ENCODE results near the gene C2CD5.

C2CD5 gene

DNA sequence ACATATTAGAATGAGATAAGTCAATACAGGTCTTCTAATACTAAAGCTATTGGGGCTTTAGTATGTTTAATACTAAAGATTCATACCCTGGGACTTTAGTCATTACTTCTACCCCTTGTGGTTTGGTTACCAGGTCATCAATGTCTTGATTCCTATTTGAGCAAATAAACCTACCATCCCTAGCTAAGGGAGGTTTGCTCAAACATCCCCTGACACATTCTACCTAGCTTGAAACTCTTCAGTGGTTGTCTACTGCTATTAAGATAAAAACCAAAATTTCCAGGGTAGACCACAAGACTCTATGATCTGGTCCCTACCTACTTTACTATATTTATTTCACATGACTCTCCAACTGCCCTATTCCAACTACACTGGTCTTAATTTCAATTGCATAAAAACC is 7.3 kb upstream of the C2CD5 start:
- ChIA-PET POLR2A (no interaction called here), CTCF (interaction anchor here (1.3 kb wide), 1 partner anchor 8 kb away, joined by 3 read pairs; no protein-coding TSS in a partner anchor)
- no peak overlapping the region for H3K4me3 ChIP-seq (ENCODE audit: low read depth, low read length)
- TF ChIP-seq, protein P1, sequence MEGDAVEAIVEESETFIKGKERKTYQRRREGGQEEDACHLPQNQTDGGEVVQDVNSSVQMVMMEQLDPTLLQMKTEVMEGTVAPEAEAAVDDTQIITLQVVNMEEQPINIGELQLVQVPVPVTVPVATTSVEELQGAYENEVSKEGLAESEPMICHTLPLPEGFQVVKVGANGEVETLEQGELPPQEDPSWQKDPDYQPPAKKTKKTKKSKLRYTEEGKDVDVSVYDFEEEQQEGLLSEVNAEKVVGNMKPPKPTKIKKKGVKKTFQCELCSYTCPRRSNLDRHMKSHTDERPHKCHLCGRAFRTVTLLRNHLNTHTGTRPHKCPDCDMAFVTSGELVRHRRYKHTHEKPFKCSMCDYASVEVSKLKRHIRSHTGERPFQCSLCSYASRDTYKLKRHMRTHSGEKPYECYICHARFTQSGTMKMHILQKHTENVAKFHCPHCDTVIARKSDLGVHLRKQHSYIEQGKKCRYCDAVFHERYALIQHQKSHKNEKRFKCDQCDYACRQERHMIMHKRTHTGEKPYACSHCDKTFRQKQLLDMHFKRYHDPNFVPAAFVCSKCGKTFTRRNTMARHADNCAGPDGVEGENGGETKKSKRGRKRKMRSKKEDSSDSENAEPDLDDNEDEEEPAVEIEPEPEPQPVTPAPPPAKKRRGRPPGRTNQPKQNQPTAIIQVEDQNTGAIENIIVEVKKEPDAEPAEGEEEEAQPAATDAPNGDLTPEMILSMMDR (IDR thresholded peaks at IDR 0.05; ENCODE audit: insufficient read depth, low read length, missing control alignments): no peak
- no peak for DNase-seq (ENCODE audit: low read depth, low spot score)

DNA sequence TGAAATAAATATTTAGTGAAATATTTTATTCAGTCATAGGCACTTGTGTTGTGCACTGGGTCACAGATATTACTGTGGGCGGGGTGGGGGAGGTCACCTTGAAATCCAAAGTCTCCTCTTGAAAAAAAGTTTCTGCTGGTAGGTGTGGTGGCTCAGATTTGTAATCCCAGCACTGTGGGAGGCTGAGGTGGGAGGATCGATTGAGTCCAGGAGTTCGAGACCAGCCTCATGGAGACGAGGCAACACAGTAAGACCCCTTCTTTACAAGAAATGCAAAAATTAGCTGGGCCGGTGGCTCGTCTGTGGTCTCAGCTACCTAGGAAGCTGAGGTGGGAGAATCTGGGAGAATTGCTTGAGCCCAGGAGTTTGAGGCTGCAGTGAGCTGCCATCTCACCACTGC is 913 bp upstream of the C2CD5 start:
- no peak for DNase-seq (ENCODE audit: low read depth, low spot score)
- no peak overlapping the region for H3K4me3 ChIP-seq (ENCODE audit: low read depth, low read length)
- ChIA-PET POLR2A (interaction anchor here (1.7 kb wide), 1 partner anchor 79 kb away, joined by 11 read pairs; the partner anchor contains the start of gene ETNK1), CTCF (interaction anchor here (1.0 to 2.3 kb wide), 4 partner anchors 14 to 26 kb away, joined by 3 to 21 read pairs (median 4); no protein-coding TSS in a partner anchor)
- TF ChIP-seq, protein P1 (IDR thresholded peaks at IDR 0.05; ENCODE audit: insufficient read depth, low read length, missing control alignments): no peak

DNA sequence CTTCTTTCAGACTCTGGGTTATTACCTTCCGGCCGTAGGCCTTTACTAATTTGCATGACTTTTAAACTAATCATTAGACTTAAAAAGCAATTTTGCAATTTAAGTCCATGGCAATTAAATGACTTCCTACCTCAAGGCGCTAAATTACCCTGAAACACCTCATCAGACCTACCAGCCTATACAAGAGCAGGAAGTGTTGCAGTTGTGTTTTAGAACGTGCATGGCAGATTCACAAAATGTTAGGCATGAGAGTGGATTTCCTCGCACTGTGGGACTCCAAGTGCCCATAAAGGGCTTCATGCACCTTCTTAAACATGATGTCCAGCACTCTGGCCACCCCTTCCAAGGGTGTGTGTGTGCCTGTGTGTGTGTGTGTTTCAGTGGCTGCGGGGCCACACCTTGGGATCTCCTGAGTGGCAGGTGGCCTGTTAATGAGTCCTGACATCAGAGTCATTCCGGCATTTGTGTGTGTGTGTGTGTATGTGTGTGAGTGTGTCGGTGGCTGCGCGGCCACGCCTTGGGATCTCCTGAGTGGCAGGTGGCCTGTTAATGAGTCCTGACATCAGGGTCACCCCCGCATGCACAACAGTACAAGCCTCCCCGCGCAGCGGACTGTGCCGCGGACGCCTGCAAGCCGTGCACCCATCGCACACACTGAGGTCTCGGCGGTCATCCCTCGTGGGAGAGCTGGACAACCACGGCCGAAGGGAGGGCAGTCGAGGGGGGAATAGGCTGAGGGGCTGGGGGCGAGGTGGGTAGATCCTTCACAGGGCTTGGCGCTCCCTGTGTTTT is 900 bp downstream of the C2CD5 start:
- DNase-seq (ENCODE audit: low read depth, low spot score): no peak
- TF ChIP-seq, protein P1 (IDR thresholded peaks at IDR 0.05; ENCODE audit: insufficient read depth, low read length, missing control alignments): no peak
- ChIA-PET POLR2A (interaction anchor here (1.0 to 1.7 kb wide), 2 partner anchors 81 to 82 kb away, joined by 3 to 11 read pairs; partner anchors contain the start of gene ETNK1), CTCF (interaction anchor here (0.7 to 2.8 kb wide), 5 partner anchors 12 to 84 kb away, joined by 3 to 21 read pairs (median 4); no protein-coding TSS in a partner anchor)
- peak overlapping the region; percentile 92 for H3K4me3 ChIP-seq (ENCODE audit: low read depth, low read length)

DNA sequence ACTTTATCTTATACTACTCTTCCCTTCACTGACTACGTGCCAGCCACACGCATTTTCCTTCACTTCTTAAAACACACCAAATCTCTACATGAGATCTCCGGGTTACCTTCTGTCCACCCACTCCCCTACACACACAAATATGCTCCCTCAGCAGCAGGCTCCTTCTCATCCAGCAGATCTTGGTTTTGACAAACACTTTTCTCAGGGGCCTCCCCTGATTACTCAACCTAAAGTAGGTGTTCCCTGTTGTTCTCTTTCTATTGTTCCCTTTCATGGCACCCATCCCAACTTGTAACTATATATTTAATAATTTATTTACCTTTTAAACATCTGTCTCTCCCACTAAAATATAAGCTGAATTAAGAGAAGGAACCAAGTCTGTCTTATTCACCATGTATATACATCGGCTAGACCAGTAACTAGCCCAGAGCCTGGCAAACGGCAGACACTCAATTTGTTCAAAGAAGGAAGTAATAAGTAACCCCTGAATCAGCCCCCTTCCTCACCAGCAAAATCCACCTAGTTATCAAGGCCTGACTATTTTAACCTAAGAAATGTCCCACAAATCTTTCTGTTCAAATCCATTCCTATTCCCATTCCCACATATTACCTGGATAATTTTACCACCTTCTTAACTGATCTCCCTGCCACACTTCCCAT is 2.7 kb downstream of the C2CD5 start:
- no peak for DNase-seq (ENCODE audit: low read depth, low spot score)
- ChIA-PET POLR2A (no interaction called here), CTCF (interaction anchor here (1.2 to 2.8 kb wide), 2 partner anchors 11 to 12 kb away, joined by 4 to 14 read pairs; no protein-coding TSS in a partner anchor)
- TF ChIP-seq, protein P1 (IDR thresholded peaks at IDR 0.05; ENCODE audit: insufficient read depth, low read length, missing control alignments): no peak
- no peak overlapping the region for H3K4me3 ChIP-seq (ENCODE audit: low read depth, low read length)

DNA sequence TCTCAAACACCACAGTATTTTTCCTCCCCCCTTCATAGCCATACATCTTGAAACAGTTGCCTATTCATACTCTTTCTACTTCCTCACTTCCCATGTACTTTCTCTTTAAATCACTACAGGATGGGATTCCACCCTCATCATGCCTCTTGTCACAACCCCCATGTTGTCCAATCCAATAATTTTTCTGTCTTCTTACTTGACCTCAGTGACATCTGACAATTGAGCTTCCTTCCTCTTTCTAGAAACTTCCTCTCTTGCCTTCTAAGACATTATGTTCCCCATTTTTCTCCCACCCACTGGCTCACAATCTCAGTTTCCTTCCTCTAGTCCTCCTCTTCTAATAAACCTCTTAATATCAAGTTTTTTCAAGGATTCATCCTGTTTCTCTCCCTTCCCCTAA is 5.3 kb downstream of the C2CD5 start:
- TF ChIP-seq, protein P1 (IDR thresholded peaks at IDR 0.05; ENCODE audit: insufficient read depth, low read length, missing control alignments): no peak
- H3K4me3 ChIP-seq (ENCODE audit: low read depth, low read length): no peak overlapping the region
- CTCF ChIA-PET: interaction anchor here (1.1 to 2.8 kb wide), 2 partner anchors 9 to 10 kb away, joined by 4 to 14 read pairs; no protein-coding TSS in a partner anchor
- no peak for DNase-seq (ENCODE audit: low read depth, low spot score)
- POLR2A ChIA-PET: interaction anchor here (0.7 kb wide), 1 partner anchor 21 kb away, joined by 3 read pairs; no protein-coding TSS in a partner anchor

DNA sequence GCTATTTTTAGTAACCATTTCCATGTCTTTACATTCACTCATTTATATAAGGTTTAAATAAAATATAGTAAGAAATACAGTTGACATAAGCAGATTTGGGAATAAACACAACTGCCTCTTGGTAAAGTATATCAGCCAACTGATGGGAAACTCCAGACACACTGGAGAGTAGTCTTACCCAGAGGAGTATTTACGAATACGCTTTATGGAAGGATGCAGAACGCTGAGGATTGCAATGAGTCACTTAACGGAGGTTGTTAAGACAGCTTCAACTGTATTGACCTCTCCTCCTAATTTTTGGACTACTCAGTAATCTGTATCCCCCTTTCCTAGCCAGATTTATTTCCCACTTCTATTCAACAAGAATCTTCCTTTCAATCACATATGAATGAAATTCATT is 6.0 kb downstream of the C2CD5 start:
- no peak for DNase-seq (ENCODE audit: low read depth, low spot score)
- ChIA-PET POLR2A (no interaction called here), CTCF (interaction anchor here (2.8 kb wide), 1 partner anchor 9 kb away, joined by 14 read pairs; no protein-coding TSS in a partner anchor)
- TF ChIP-seq, protein P1 (IDR thresholded peaks at IDR 0.05; ENCODE audit: insufficient read depth, low read length, missing control alignments): no peak
- no peak overlapping the region for H3K4me3 ChIP-seq (ENCODE audit: low read depth, low read length)
